Activated naive CD4-positive, alpha-beta T cell treated with anti-CD3 and anti-CD28 coated beads for 36 hours (primary cell): Measurements from ENCODE around the gene SLFNL1. TPM values are rescaled to one million over a fixed set of nuclear protein-coding genes. Genes with fewer than 3 reads are reported as not detected.

Experiments
- CTCF ChIA-PET: fragments of 350-600 bp; sonication (Branson Sonifier 250); formaldehyde crosslinking; loops from one replicate; lab custom pipeline; 2021; ENCODE audit warnings: antibody characterized with exemption; lab: Charles Lee
- DNase-seq: peaks from one replicate; pipeline ENCODE4 v3.0.0-alpha.2; 2020
- H3K27ac Mint-ChIP-seq: one replicate; pipeline ENCODE4 v1.8.0; 2021; ENCODE audit warnings: mild to moderate bottlenecking, mixed read lengths
- H3K27me3 Mint-ChIP-seq: one replicate; pipeline ENCODE4 v1.8.0; 2021; ENCODE audit warnings: low read depth, mixed read lengths
- H3K36me3 Mint-ChIP-seq: one replicate; pipeline ENCODE4 v1.8.0; 2021; ENCODE audit warnings: low read depth, mixed read lengths
- H3K4me1 Mint-ChIP-seq: one replicate; pipeline ENCODE4 v1.8.0; 2021; ENCODE audit warnings: low read depth, mixed read lengths
- H3K4me3 Mint-ChIP-seq: one replicate; pipeline ENCODE4 v1.8.0; 2021; ENCODE audit warnings: mild to moderate bottlenecking, moderate library complexity, mixed read lengths
- H3K9me3 Mint-ChIP-seq: one replicate; pipeline ENCODE4 v1.8.0; 2021; ENCODE audit warnings: mixed read lengths
- intact Hi-C: fragments of 100-400 bp; cut with micrococcal nuclease; formaldehyde crosslinking; loops from one replicate; pipeline ENCODE4 v1.15.1; 2023
- total RNA-seq, 2 experiments: library from RNA; stranded (reverse); gene quantifications; one replicate each; pipeline ENCODE4 v1.2.3, GENCODE V29; 2021

Gene SLFNL1
- total RNA-seq, 2 experiments from 2014 or later = 0.10 to 0.12 TPM

- Mint-ChIP-seq H3K27ac (peak overlapping the region; percentile 35), H3K4me1 (peaks cover 57% of the 10 kb centered on the region), H3K27me3 (no peaks in the 10 kb centered on the region), H3K4me3 (no peak overlapping the region), H3K36me3 (peaks cover 65% of the 10 kb centered on the region), H3K9me3 (no peaks in the 10 kb centered on the region)
- intact Hi-C loops = loop anchor here (10.0 kb wide), 1 partner anchor 812 kb away; no protein-coding TSS in a partner anchor
- DNase-seq = no peak
- CTCF ChIA-PET = interaction anchor here (3.4 kb wide), 1 partner anchor 20 kb away, joined by 22 read pairs; no protein-coding TSS in a partner anchor
These were observed 38.2 kb downstream of the SLFNL1 start for GRCh38 chr1:40983286-40983685.

GRCh38 chr1:40982721-40983120, 38.8 kb downstream of the SLFNL1 start:
- DNase-seq = no peak
- H3K4me1 Mint-ChIP-seq = peaks cover 57% of the 10 kb centered on the region
- H3K27ac Mint-ChIP-seq = peak overlapping the region; percentile 24
- H3K9me3 Mint-ChIP-seq = no peaks in the 10 kb centered on the region
- CTCF ChIA-PET = interaction anchor here (3.4 kb wide), 1 partner anchor 21 kb away, joined by 22 read pairs; no protein-coding TSS in a partner anchor
- H3K4me3 Mint-ChIP-seq = no peak overlapping the region
- peaks cover 61% of the 10 kb centered on the region for H3K36me3 Mint-ChIP-seq
- H3K27me3 Mint-ChIP-seq = no peaks in the 10 kb centered on the region
- intact Hi-C loops = loop anchor here (10.0 kb wide), 1 partner anchor 812 kb away; no protein-coding TSS in a partner anchor

- no peak for DNase-seq
- H3K36me3 Mint-ChIP-seq = peaks cover 52% of the 10 kb centered on the region
- H3K27me3 Mint-ChIP-seq = no peaks in the 10 kb centered on the region
- no peaks in the 10 kb centered on the region for H3K9me3 Mint-ChIP-seq
- CTCF ChIA-PET = interaction anchor here (0.7 kb wide), 1 partner anchor 22 kb away, joined by 3 read pairs; no protein-coding TSS in a partner anchor
- peaks cover 57% of the 10 kb centered on the region for H3K4me1 Mint-ChIP-seq
- intact Hi-C loops = loop anchor here (10.0 kb wide), 1 partner anchor 813 kb away; no protein-coding TSS in a partner anchor
- H3K27ac Mint-ChIP-seq = no peak overlapping the region
- H3K4me3 Mint-ChIP-seq = no peak overlapping the region
These were observed 39.7 kb downstream of the SLFNL1 start for GRCh38 chr1:40981691-40982448.

- Mint-ChIP-seq H3K27me3 (no peaks in the 10 kb centered on the region), H3K9me3 (no peaks in the 10 kb centered on the region), H3K4me3 (peak overlapping the region; percentile 82), H3K36me3 (peaks cover 40% of the 10 kb centered on the region), H3K27ac (peak overlapping the region; percentile 84), H3K4me1 (peaks cover 49% of the 10 kb centered on the region)
- intact Hi-C loops = loop anchor here (10.0 kb wide), 1 partner anchor 814 kb away; no protein-coding TSS in a partner anchor
- DNase-seq = peak; percentile 74
- CTCF ChIA-PET = interaction anchor here (0.8 to 2.8 kb wide), 3 partner anchors 28 to 32 kb away, joined by 3 to 6 read pairs (median 4); no protein-coding TSS in a partner anchor
These were observed 40.9 kb downstream of the SLFNL1 start for GRCh38 chr1:40980453-40981121.

- H3K27ac Mint-ChIP-seq = peak overlapping the region; percentile 84
- H3K4me3 Mint-ChIP-seq = peak overlapping the region; percentile 82
- peaks cover 45% of the 10 kb centered on the region for H3K4me1 Mint-ChIP-seq
- no peaks in the 10 kb centered on the region for H3K27me3 Mint-ChIP-seq
- no peaks in the 10 kb centered on the region for H3K9me3 Mint-ChIP-seq
- intact Hi-C loops = loop anchor here (10.0 kb wide), 1 partner anchor 815 kb away; no protein-coding TSS in a partner anchor
- CTCF ChIA-PET = interaction anchor here (0.8 to 2.8 kb wide), 3 partner anchors 27 to 32 kb away, joined by 3 to 6 read pairs (median 4); no protein-coding TSS in a partner anchor
- DNase-seq = no peak
- peaks cover 35% of the 10 kb centered on the region for H3K36me3 Mint-ChIP-seq
These were observed 41.5 kb downstream of the SLFNL1 start for GRCh38 chr1:40980068-40980452.

- Mint-ChIP-seq H3K4me1 (peaks cover 40% of the 10 kb centered on the region), H3K27me3 (no peaks in the 10 kb centered on the region), H3K27ac (peak within 1 kb of the TSS; percentile 84), H3K36me3 (peaks cover 30% of the 10 kb centered on the region), H3K4me3 (peak within 1 kb of the TSS; percentile 82), H3K9me3 (no peaks in the 10 kb centered on the region)
- DNase-seq = peak; percentile 96
- CTCF ChIA-PET = interaction anchor here (0.8 to 2.8 kb wide), 4 partner anchors 24 to 31 kb away, joined by 3 to 6 read pairs (median 4); no protein-coding TSS in a partner anchor
- intact Hi-C loops = loop anchor here (1.0 to 10.0 kb wide), 4 partner anchors 24 to 815 kb away; partner anchors contain the start of genes CITED4 and NFYC
These were observed 42.1 kb downstream of the SLFNL1 start, which contains the start of gene CTPS1 for GRCh38 chr1:40979241-40980067. CTPS1 (plus strand) TSS chr1:40979696; CDS start chr1:40983291, 3,595 bp downstream.

- Mint-ChIP-seq H3K27me3 (no peaks in the 10 kb centered on the region), H3K4me1 (peaks cover 34% of the 10 kb centered on the region), H3K36me3 (peaks cover 24% of the 10 kb centered on the region), H3K27ac (peak overlapping the region; percentile 84), H3K9me3 (no peaks in the 10 kb centered on the region), H3K4me3 (peak overlapping the region; percentile 81)
- CTCF ChIA-PET = interaction anchor here (1.3 to 2.8 kb wide), 2 partner anchors 24 to 29 kb away, joined by 3 to 6 read pairs; no protein-coding TSS in a partner anchor
- DNase-seq = no peak
- intact Hi-C loops = loop anchor here (1.0 to 2.0 kb wide), 3 partner anchors 24 to 288 kb away; partner anchors contain the start of genes CITED4 and NFYC
These were observed 42.7 kb downstream of the SLFNL1 start for GRCh38 chr1:40978886-40979240.

GRCh38 chr1:40977716-40978115, 43.8 kb downstream of the SLFNL1 start:
- Mint-ChIP-seq H3K27ac (no peak overlapping the region), H3K27me3 (no peaks in the 10 kb centered on the region), H3K9me3 (no peaks in the 10 kb centered on the region), H3K4me1 (peaks cover 23% of the 10 kb centered on the region), H3K4me3 (no peak overlapping the region), H3K36me3 (peaks cover 17% of the 10 kb centered on the region)
- intact Hi-C loops = loop anchor here (2.0 kb wide), 1 partner anchor 287 kb away; the partner anchor contains the start of gene NFYC
- DNase-seq = no peak
- CTCF ChIA-PET = no interaction called here

GRCh38 chr1:40976952-40977690, 44.4 kb downstream of the SLFNL1 start:
- intact Hi-C loops = no loop called here
- H3K36me3 Mint-ChIP-seq = peaks cover 13% of the 10 kb centered on the region
- DNase-seq = no peak
- no peak overlapping the region for H3K4me3 Mint-ChIP-seq
- CTCF ChIA-PET = no interaction called here
- no peaks in the 10 kb centered on the region for H3K27me3 Mint-ChIP-seq
- H3K27ac Mint-ChIP-seq = no peak overlapping the region
- H3K4me1 Mint-ChIP-seq = peaks cover 18% of the 10 kb centered on the region
- H3K9me3 Mint-ChIP-seq = no peaks in the 10 kb centered on the region

GRCh38 chr1:40974945-40975344, 46.6 kb downstream of the SLFNL1 start:
- Mint-ChIP-seq H3K4me3 (no peak overlapping the region), H3K9me3 (no peaks in the 10 kb centered on the region), H3K27ac (no peak overlapping the region), H3K27me3 (no peaks in the 10 kb centered on the region), H3K4me1 (peaks cover 3% of the 10 kb centered on the region), H3K36me3 (no peaks in the 10 kb centered on the region)
- CTCF ChIA-PET = interaction anchor here (1.5 to 2.5 kb wide), 3 partner anchors 23 to 200 kb away, joined by 3 to 10 read pairs (median 4); no protein-coding TSS in a partner anchor
- intact Hi-C loops = no loop called here
- DNase-seq = no peak

GRCh38 chr1:40973912-40974311, 47.6 kb downstream of the SLFNL1 start:
- DNase-seq = no peak
- Mint-ChIP-seq H3K27me3 (no peaks in the 10 kb centered on the region), H3K4me3 (no peak overlapping the region), H3K36me3 (no peaks in the 10 kb centered on the region), H3K27ac (no peak overlapping the region), H3K4me1 (peaks cover 2% of the 10 kb centered on the region), H3K9me3 (no peaks in the 10 kb centered on the region)
- intact Hi-C loops = no loop called here
- CTCF ChIA-PET = interaction anchor here (2.5 kb wide), 1 partner anchor 22 kb away, joined by 10 read pairs; no protein-coding TSS in a partner anchor
